ENCODE data around the gene HSD17B8.
A peak's percentile ranks its signal among the peaks of the same experiment; 100 is the strongest.

HSD17B8 gene

DNA sequence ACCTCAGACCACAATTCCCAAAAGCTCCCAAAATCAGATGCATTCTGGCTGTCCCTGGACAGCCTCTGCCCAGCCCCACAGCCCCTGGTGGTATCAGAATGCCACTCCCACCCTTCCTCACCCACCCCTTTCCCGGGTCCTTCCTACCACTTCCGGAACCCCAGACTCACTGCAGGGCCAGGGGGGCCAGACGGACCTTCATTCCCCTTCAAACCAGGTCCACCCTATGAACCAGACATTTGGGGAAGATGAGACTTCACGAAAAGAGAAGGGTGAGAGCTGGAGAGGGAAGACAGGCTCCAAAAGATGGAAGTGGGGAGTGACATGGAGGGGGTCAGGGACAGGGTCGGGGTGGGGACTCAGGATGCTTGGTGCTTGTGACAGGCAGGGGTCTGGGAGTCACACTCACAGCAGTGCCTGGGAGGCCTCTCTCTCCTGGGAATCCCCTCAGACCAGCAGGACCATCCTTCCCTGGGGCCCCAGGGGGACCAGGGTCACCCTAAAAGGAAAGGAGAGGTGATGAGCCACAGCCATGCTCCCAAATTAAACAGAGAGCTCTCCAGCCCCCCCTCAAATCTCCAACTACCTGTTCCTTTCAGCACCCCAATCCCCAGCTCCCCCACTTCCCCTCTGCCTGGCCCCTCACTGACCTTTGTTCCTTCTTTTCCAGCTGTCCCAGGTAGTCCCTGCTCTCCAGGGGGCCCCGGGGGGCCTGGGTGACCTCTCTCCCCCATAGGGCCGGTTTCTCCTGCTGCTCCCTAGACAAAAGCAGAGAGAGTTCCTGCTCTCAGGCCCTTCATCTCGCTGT, 32.4 kb upstream of the HSD17B8 start:
- no peak for DNase-seq

DNA sequence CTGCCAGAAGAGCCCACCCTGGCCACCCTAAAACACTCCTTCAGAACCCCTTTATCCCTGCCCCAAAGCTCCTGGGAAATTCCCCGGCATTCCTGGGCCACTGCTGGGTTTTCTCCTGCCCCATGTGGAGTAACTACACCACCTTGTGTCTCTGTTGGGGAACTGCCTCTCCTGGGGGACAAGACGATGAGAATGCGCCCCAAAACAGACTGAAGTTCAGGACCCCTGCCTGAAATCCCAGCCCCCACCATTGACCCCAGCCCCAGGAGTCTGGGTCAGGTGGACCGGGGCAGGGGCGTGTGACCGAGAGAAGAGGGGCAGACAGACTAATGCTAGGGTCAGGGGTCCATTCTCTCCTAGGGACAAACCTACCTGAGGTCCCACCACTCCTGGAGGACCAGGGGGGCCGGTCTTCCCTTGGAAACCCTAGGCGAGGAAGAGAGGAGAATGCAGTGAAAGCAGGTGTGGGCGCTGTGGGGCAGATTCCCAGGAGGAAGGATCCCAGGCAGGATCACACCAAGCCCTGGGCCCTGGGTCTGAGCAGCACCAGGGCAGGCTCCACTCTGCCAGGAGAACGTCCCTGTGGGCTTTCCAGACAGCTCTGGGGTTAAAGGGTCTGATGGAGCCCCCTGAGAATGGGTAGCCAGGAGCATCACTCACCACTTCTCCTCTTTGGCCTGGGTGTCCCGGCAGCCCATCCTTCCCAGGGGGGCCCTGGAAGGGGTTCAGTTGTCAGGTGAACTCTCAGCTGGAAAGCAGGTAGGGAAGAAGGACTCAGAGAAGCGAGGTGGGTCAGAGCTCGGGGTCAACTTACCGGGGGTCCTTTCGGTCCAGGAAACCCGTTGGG, 31.5 kb upstream of the HSD17B8 start:
- no peak for DNase-seq

GRCh38 chr6:33173535-33174180, 30.8 kb upstream of the HSD17B8 start:
- DNase-seq, result no peak

DNA sequence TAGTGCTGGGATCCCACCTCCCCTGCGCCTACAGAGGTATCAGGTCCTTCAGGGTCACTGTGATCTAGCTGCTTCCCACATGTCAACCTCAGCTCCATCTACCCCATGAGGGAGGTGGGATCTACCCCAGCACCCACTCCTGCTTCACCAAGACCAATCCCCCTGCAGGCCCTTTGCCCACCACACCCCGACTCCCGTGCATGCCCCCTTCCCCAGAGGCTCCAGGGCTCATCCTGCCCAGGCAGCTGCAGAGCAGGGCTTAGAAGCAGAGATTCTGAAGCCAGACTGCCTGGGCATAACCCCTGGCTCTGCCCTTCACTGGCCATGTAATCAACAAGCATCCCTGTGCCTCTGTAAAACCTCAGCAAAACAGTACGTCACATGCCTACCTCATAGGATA, 29.7 kb upstream of the HSD17B8 start:
- no peak for DNase-seq

DNA sequence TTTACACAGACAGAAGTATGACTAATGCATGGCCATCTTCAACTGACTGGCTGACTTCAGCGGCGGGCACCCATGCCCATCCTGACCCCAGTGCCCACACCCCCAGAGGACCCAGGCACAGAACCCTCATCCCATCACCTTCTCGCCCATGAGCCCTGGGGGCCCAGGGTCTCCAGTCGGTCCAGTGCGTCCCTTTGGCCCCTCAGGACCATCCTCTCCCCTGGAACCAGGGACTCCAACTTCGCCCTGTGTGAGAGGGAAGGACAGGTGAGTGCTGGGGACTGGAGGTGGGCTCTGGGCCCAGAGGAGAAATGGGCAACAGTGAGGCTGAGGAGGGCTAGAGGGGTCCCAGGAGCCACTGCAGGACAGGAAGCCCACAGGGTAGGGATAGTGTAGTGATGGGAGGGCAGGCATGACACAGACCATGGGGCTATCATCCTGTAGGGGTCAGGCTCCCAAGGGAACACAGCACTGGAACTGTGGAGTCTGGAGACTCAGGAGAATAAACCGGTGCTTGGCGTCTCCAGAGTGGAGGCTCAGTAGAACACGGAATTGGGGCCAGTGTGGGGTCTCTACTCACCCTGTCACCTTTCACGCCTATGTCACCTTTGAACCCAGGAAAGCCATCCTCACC, 28.9 kb upstream of the HSD17B8 start:
- no peak for DNase-seq

- DNase-seq, result no peak
Measured at GRCh38 chr6:33176906-33177305, 27.5 kb upstream of the HSD17B8 start.

- no peak for DNase-seq
Measured at GRCh38 chr6:33177552-33178446, 26.7 kb upstream of the HSD17B8 start.

GRCh38 chr6:33178755-33179475, 25.5 kb upstream of the HSD17B8 start:
- no peak for DNase-seq

GRCh38 chr6:33181141-33181540, 23.3 kb upstream of the HSD17B8 start:
- DNase-seq, result no peak

- DNase-seq, result no peak
Measured at GRCh38 chr6:33183071-33183683, 21.3 kb upstream of the HSD17B8 start.

DNA sequence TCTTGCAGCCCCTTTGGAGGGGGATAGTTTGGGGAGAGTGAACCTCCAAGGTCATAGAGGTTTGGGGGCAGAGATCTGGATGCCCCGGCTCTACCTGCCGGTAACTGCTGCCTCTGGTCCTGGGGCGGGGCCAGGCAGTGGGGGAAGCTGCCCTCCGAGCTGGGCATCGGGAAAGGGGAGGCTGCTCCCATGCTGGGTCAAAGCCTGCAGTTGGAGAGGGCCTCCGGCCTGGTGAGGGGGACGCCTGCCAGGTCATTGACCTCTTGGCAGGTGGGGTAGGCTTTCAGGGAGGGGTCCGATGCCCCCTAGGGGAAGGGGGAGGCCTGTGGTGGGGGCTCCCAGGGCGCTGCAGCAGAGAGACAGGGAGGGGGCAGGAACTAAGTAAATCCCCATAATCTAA, 19.3 kb upstream of the HSD17B8 start:
- no peak for DNase-seq

GRCh38 chr6:33185654-33186187, 18.7 kb upstream of the HSD17B8 start:
- DNase-seq, result no peak

GRCh38 chr6:33187809-33188208, 16.6 kb upstream of the HSD17B8 start:
- no peak for DNase-seq

DNA sequence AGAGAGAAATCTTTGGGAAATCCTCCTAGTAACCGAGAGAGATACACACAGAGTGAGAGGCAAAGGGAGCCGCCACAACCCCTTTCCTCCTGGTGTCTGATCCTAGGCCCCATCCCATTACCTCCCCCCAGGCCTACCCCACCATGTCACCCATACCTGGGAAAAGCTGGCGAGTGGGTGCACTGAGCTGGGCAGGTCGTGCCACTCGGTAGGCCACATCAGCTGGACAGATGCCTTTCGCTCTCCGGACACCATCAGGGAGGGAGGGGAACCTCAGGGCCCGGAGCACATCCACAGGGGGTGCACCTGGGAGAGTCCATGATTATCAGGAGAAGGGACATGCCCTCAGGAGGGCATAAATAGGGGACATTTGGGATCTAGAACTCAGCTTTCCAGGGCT, 15.3 kb upstream of the HSD17B8 start:
- DNase-seq, result no peak

- DNase-seq, result no peak
Measured at GRCh38 chr6:33189625-33190448, 14.6 kb upstream of the HSD17B8 start.

DNA sequence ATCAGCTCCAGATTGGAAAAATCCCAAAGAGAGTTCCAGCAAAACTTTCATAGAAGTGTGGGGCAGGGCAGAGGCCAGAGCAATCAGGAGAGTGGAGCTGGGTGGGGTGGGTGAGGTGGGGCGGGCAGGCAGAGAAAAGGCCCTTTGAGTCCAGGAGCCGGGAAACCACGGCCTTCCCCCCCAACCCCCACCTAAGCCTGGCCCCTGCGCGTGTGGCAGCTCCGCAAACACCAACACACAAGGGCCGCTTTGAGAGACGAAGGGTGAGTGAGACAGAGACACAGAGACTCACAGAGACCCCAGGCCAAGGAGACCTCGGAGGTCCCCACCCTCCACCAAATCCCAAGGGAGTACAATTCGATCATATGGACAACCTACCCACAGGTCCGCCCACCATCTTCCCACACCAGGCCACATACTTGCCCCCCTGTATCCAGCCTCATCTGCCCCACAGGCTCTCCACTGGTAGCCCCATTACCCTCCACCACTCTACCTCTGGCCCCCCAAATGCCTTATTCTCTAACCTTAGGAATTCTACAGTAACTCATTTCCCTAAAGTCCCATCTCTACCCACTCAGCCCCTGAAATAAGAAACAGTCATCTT, 13.8 kb upstream of the HSD17B8 start:
- DNase-seq, result no peak

- DNase-seq, result no peak
Measured at GRCh38 chr6:33191383-33192104, 12.9 kb upstream of the HSD17B8 start.

DNA sequence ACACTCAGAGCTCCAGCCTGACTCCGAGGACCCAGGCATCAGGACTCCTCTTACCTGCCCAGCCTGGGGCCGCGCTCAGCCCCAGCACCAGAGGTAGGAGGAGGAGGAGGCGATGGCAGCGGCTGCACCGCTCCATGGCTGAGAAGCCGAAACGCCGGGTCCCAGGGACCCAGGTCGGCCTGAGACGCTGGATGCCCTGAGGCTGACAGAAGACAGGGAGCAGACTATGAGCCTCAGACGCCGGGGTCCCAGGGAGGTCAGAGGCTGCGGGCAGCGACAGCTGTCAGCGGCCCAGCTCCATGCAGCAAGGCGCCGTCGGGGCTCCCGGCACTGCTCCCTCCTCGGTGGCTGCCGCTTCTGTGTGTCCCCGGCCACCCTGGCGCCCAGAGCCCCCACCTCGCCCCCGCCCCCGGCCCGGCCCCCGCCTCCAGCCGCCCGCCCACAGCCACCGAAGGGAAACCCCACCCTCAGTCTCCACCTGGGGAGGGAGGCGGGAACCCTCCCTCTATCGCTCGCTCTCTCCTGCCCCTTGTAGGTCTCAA, 12.3 kb upstream of the HSD17B8 start, which contains the start of gene COL11A2:
Gene COL11A2 (minus strand): TSS at position 363 of the 542 bp plus-strand sequence. CDS start 227 bp downstream, at position 136.
- DNase-seq, result peak in 1 of 2 donors; percentile 43
